Fibroblast of lung (primary cell): ENCODE results near the gene PLA2G4B. TPM values are rescaled to one million over a fixed set of nuclear protein-coding genes. Genes with fewer than 3 reads are reported as not detected.

Experiments
- DNase-seq, 2 donors: peaks; one replicate each; pipeline versions ENCODE4 v3.0.0 to v3.0.0-alpha.2; 2010; ENCODE audit warnings: low read depth in 2 of 2
- H2AFZ ChIP-seq: 2 replicates; pipeline ENCODE4 v1.5.1; 2012; ENCODE audit warnings: low read length, control low read depth, inconsistent platforms
- H3K27ac ChIP-seq: 2 replicates; pipeline ENCODE4 v1.5.1; 2011; ENCODE audit warnings: low read length, control low read depth; ENCODE audit not compliant: insufficient read depth
- H3K27me3 ChIP-seq: 2 replicates; pipeline ENCODE4 v1.5.1; 2011; ENCODE audit warnings: mild to moderate bottlenecking, low read length; ENCODE audit not compliant: control insufficient read depth, insufficient read depth
- H3K36me3 ChIP-seq: 2 replicates; pipeline ENCODE4 v1.5.1; 2011; ENCODE audit warnings: low read length; ENCODE audit not compliant: control insufficient read depth, insufficient read depth
- H3K4me1 ChIP-seq: 2 replicates; pipeline ENCODE4 v1.5.1; 2011; ENCODE audit warnings: low read length; ENCODE audit not compliant: control insufficient read depth, insufficient read depth; ENCODE audit errors: extremely low read depth
- H3K4me2 ChIP-seq: 2 replicates; pipeline ENCODE4 v1.5.1; 2011; ENCODE audit warnings: low read length, control low read depth; ENCODE audit not compliant: insufficient read depth; ENCODE audit errors: extremely low read depth
- H3K4me3 ChIP-seq, 4 experiments: fragments of 200-600 bp in 1 of 4; sonication (generic) in 1 of 4; replicated peaks in 1 of 4; 2 replicates each; pipeline ENCODE4 v1.5.1; 2011 to 2016; ENCODE audit warnings: low read length in 4 of 4, low read depth in 3 of 4, mild to moderate bottlenecking in 3 of 4, control low read depth in 2 of 4, inconsistent platforms in 1 of 4, mixed read lengths in 1 of 4; ENCODE audit not compliant: insufficient read depth in 1 of 4; ENCODE audit errors: control extremely low read depth in 1 of 4
- H3K79me2 ChIP-seq: 2 replicates; pipeline ENCODE4 v1.5.1; 2012; ENCODE audit warnings: mild to moderate bottlenecking, low read length, inconsistent platforms; ENCODE audit not compliant: control insufficient read depth, insufficient read depth
- H3K9ac ChIP-seq: 2 replicates; pipeline ENCODE4 v1.5.1; 2011; ENCODE audit warnings: mild to moderate bottlenecking, low read length, control low read depth; ENCODE audit not compliant: insufficient read depth
- H3K9me3 ChIP-seq: 2 replicates; pipeline ENCODE4 v1.5.1; 2012; ENCODE audit warnings: low read depth, low read length; ENCODE audit not compliant: control insufficient read depth, insufficient read depth
- H4K20me1 ChIP-seq: 2 replicates; pipeline ENCODE4 v1.5.1; 2011; ENCODE audit warnings: low read length; ENCODE audit not compliant: control insufficient read depth, insufficient read depth; ENCODE audit errors: extremely low read depth
- CTCF ChIP-seq, 2 donors: IDR thresholded peaks in 1 of 2; conservative IDR thresholded peaks in 1 of 2; 1 replicate in 1 of 2; 2 replicates in 1 of 2; pipeline ENCODE4 v1.5.1; 2011 to 2012; ENCODE audit warnings: low read length in 2 of 2, control low read depth in 1 of 2, inconsistent platforms in 1 of 2, low read depth in 1 of 2, mild to moderate bottlenecking in 1 of 2
- EZH2 ChIP-seq: IDR thresholded peaks from 2 replicates; pipeline ENCODE4 v1.5.1; 2012; ENCODE audit warnings: low read length, control low read depth, mild to moderate bottlenecking; ENCODE audit errors: missing control alignments
- polyA plus RNA-seq, 2 donors: library from polyadenylated mRNA; depleted of rRNA in 1 of 2; stranded (reverse) in 1 of 2; unstranded in 1 of 2; fragments of >200 nt; gene quantifications; 2 replicates each; pipeline ENCODE4 v1.2.1, GENCODE V29; 2011 to 2012; ENCODE audit warnings: missing spikeins in 1 of 2
- total RNA-seq: library from RNA; depleted of rRNA; stranded (reverse); fragments of >200 nt; gene quantifications from 2 replicates; pipeline ENCODE4 v1.2.1, GENCODE V29; 2014

PLA2G4B gene
- total and polyA plus RNA-seq, 2 donors (not counting 1 experiment from before 2014, with no cell fraction given) = 0.99 to 1.2 TPM

GRCh38 chr15:41836713-41837454, 1.8 kb upstream of the PLA2G4B start:
- Histone ChIP-seq H3K27me3 (no peaks in the 10 kb centered on the region), H3K36me3 (no peaks in the 10 kb centered on the region), H3K9ac (no peak overlapping the region), H3K9me3 (no peaks in the 10 kb centered on the region), H3K79me2 (no peaks in the 10 kb centered on the region), H3K27ac (no peak overlapping the region), H2AFZ (no peak overlapping the region), H4K20me1 (no peaks in the 10 kb centered on the region), H3K4me2 (no peak overlapping the region), H3K4me1 (no peaks in the 10 kb centered on the region), H3K4me3 (no peak overlapping the region)
- no peak for DNase-seq
- TF ChIP-seq CTCF (conservative IDR thresholded peaks at IDR 0.05 in 1 of 2, IDR thresholded peaks at IDR 0.05 in 1 of 2; ENCODE audit: low read depth in 1 of 2, low read length in 2 of 2) = no peak
- TF ChIP-seq EZH2 = no peak

GRCh38 chr15:41839781-41840491, 1.3 kb downstream of the PLA2G4B start:
- DNase-seq = no peak
- Histone ChIP-seq H3K79me2 (no peaks in the 10 kb centered on the region), H3K9ac (no peak overlapping the region), H3K4me2 (no peak overlapping the region), H3K27me3 (no peaks in the 10 kb centered on the region), H3K27ac (no peak overlapping the region), H3K4me1 (no peaks in the 10 kb centered on the region), H3K4me3 (no peak overlapping the region), H4K20me1 (no peaks in the 10 kb centered on the region), H3K36me3 (no peaks in the 10 kb centered on the region), H3K9me3 (no peaks in the 10 kb centered on the region), H2AFZ (no peak overlapping the region)
- TF ChIP-seq EZH2 = no peak
- TF ChIP-seq CTCF (conservative IDR thresholded peaks at IDR 0.05 in 1 of 2, IDR thresholded peaks at IDR 0.05 in 1 of 2; ENCODE audit: low read depth in 1 of 2, low read length in 2 of 2) = no peak

- H2AFZ ChIP-seq = no peak overlapping the region
- no peak for TF ChIP-seq CTCF (conservative IDR thresholded peaks at IDR 0.05 in 1 of 2, IDR thresholded peaks at IDR 0.05 in 1 of 2; ENCODE audit: low read depth in 1 of 2, low read length in 2 of 2)
- TF ChIP-seq EZH2 = no peak
These were observed 2.0 kb downstream of the PLA2G4B start for GRCh38 chr15:41840673-41841072.

More at GRCh38 chr15:41840673-41841072, 2.0 kb downstream of the PLA2G4B start:
- H3K36me3 ChIP-seq = no peaks in the 10 kb centered on the region
- H3K9ac ChIP-seq = no peak overlapping the region
- no peaks in the 10 kb centered on the region for H3K79me2 ChIP-seq
- no peaks in the 10 kb centered on the region for H3K27me3 ChIP-seq
- H3K4me1 ChIP-seq = no peaks in the 10 kb centered on the region
- DNase-seq = no peak
- H3K4me3 ChIP-seq = no peak overlapping the region
- no peaks in the 10 kb centered on the region for H3K9me3 ChIP-seq
- H3K27ac ChIP-seq = no peak overlapping the region
- no peaks in the 10 kb centered on the region for H4K20me1 ChIP-seq
- H3K4me2 ChIP-seq = no peak overlapping the region
